HepG2 (cell line): ENCODE data around the gene CACNA1C. TPM values are rescaled to one million over a fixed set of nuclear protein-coding genes. Genes with fewer than 3 reads are reported as not detected.

Source experiments
- FIP1L1 ChIP-seq: fragments of 200-400 bp; formaldehyde crosslinking; IDR thresholded peaks from 2 replicates; pipeline ENCODE4 v1.6.1; 2018; ENCODE audit warnings: low read depth, mild to moderate bottlenecking, low read length, moderate library complexity, borderline replicate concordance; ENCODE audit not compliant: insufficient read depth
- ONECUT2 ChIP-seq: sonication (generic); formaldehyde crosslinking; IDR thresholded peaks from 2 replicates; pipeline ENCODE4 v1.4.0; 2020; ENCODE audit warnings: missing genetic modification reagents
- polyA plus RNA-seq, 8 experiments: library from polyadenylated mRNA; depleted of rRNA in 3 of 8; stranded (reverse) in 7 of 8; unstranded in 1 of 8; fragments of >200 nt; fragmentation: Illumina TruSeq in 4 of 8; extraction: Trizol in 4 of 8; gene quantifications; 2 replicates each; pipeline versions ENCODE4 v1.2.1 to v1.2.3, GENCODE V29; 2011 to 2016; ENCODE audit warnings: low read depth in 4 of 8, missing spikeins in 1 of 8, mixed read lengths in 1 of 8; ENCODE audit not compliant: insufficient read depth in 1 of 8
- total RNA-seq, 5 experiments: library from RNA; depleted of rRNA; stranded (reverse); fragments of >200 nt; fragmentation: Illumina TruSeq; extraction: Trizol; gene quantifications; 2 replicates each; pipeline ENCODE4 v1.2.3, GENCODE V29; 2016; ENCODE audit warnings: low read depth in 1 of 5
- TF ChIP-seq, protein P1 (sequence below): sonication (generic); formaldehyde crosslinking; IDR thresholded peaks from 2 replicates; pipeline ENCODE4 v1.8.1; 2022; ENCODE audit warnings: low read depth, mild to moderate bottlenecking, missing genetic modification reagents
- TF ChIP-seq, protein P2 (sequence below): sonication (generic); formaldehyde crosslinking; IDR thresholded peaks from 2 replicates; pipeline ENCODE4 v1.5.0; 2020; ENCODE audit warnings: missing genetic modification reagents
- TF ChIP-seq, protein P3 (sequence below), 2 experiments: sonication (generic) in 1 of 2; formaldehyde crosslinking in 1 of 2; IDR thresholded peaks; 2 replicates each; pipeline versions ENCODE4 v1.6.1 to v1.9.0; 2014 to 2022; ENCODE audit warnings: antibody characterized with exemption in 1 of 2, borderline replicate concordance in 1 of 2, inconsistent platforms in 1 of 2, low read depth in 1 of 2, missing genetic modification reagents in 1 of 2
- TF ChIP-seq, protein P4 (sequence below): IDR thresholded peaks from 2 replicates; pipeline ENCODE4 v1.6.1; 2016; ENCODE audit warnings: mild to moderate bottlenecking
- TF ChIP-seq, protein P5 (sequence below): sonication (generic); formaldehyde crosslinking; IDR thresholded peaks from 2 replicates; pipeline ENCODE4 v1.5.1; 2020; ENCODE audit warnings: missing genetic modification reagents, mild to moderate bottlenecking, borderline replicate concordance
- TF ChIP-seq, protein P6 (sequence below): sonication (generic); formaldehyde crosslinking; IDR thresholded peaks from 2 replicates; pipeline ENCODE4 v1.8.1; 2023; ENCODE audit warnings: missing genetic modification reagents, mild to moderate bottlenecking, borderline replicate concordance

Gene CACNA1C
- total and polyA plus RNA-seq, 2 of the 13 experiments (the other 11 are each of a cell fraction or from before 2014, with no cell fraction given) = not detected

DNA sequence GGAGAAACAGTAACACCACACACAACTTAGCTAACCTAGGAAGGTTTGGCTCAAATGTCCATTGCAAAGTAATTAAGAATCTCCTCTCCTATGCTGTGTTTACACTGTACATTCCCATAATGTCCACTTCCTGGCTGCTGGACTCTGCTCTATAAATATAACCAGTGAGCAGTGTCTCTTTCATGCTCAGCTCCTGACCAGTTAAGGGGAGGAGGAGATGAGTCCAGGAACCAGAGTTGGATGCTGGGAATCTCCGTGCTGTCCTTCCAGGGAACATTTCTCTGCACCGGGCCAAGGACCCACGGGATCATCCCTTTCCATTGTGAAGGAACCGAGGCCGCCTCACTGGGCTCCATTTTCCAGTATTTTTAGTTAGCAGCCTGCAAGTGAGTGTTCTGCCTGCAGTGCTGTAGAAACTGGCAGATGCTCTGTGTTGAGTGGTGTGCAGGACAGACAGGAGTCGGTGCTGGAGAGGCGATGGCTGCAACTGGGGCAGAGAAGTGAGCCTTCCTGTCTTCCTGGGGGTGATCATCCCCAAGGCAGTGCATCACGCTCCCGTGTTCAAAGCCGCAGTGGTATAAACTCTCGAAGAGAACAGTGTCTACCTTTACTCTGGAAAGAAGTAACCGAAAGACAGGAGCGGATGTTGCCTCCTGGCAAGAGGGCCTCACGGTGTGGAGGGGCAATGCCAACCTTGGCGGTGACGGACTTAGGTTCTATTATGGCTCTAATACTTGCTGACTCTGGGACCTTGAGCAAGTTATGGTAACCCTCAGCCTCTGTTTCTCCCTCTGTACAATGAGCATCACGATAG is 195.5 kb downstream of the CACNA1C start (continued):
- TF ChIP-seq, protein P1, sequence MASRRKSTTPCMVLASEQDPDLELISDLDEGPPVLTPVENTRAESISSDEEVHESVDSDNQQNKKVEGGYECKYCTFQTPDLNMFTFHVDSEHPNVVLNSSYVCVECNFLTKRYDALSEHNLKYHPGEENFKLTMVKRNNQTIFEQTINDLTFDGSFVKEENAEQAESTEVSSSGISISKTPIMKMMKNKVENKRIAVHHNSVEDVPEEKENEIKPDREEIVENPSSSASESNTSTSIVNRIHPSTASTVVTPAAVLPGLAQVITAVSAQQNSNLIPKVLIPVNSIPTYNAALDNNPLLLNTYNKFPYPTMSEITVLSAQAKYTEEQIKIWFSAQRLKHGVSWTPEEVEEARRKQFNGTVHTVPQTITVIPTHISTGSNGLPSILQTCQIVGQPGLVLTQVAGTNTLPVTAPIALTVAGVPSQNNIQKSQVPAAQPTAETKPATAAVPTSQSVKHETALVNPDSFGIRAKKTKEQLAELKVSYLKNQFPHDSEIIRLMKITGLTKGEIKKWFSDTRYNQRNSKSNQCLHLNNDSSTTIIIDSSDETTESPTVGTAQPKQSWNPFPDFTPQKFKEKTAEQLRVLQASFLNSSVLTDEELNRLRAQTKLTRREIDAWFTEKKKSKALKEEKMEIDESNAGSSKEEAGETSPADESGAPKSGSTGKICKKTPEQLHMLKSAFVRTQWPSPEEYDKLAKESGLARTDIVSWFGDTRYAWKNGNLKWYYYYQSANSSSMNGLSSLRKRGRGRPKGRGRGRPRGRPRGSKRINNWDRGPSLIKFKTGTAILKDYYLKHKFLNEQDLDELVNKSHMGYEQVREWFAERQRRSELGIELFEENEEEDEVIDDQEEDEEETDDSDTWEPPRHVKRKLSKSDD (CRISPR knock-in tag) = peak; percentile 62; the same call in 1 of the 2 replicates
- TF ChIP-seq, protein P2, sequence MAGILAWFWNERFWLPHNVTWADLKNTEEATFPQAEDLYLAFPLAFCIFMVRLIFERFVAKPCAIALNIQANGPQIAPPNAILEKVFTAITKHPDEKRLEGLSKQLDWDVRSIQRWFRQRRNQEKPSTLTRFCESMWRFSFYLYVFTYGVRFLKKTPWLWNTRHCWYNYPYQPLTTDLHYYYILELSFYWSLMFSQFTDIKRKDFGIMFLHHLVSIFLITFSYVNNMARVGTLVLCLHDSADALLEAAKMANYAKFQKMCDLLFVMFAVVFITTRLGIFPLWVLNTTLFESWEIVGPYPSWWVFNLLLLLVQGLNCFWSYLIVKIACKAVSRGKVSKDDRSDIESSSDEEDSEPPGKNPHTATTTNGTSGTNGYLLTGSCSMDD (CRISPR knock-in tag) = no peak
- TF ChIP-seq FIP1L1 (no peak), ONECUT2 (no peak)
- TF ChIP-seq, protein P3, sequence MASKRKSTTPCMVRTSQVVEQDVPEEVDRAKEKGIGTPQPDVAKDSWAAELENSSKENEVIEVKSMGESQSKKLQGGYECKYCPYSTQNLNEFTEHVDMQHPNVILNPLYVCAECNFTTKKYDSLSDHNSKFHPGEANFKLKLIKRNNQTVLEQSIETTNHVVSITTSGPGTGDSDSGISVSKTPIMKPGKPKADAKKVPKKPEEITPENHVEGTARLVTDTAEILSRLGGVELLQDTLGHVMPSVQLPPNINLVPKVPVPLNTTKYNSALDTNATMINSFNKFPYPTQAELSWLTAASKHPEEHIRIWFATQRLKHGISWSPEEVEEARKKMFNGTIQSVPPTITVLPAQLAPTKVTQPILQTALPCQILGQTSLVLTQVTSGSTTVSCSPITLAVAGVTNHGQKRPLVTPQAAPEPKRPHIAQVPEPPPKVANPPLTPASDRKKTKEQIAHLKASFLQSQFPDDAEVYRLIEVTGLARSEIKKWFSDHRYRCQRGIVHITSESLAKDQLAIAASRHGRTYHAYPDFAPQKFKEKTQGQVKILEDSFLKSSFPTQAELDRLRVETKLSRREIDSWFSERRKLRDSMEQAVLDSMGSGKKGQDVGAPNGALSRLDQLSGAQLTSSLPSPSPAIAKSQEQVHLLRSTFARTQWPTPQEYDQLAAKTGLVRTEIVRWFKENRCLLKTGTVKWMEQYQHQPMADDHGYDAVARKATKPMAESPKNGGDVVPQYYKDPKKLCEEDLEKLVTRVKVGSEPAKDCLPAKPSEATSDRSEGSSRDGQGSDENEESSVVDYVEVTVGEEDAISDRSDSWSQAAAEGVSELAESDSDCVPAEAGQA (IDR thresholded peaks at IDR 0.05; ENCODE audit: low read depth) = 0 out of 2 replicates have a peak, but pooled peaks have one; percentile 27
- TF ChIP-seq, protein P3 (CRISPR knock-in tag; IDR thresholded peaks at IDR 0.05; ENCODE audit: borderline replicate concordance) = no peak
- TF ChIP-seq, protein P4, sequence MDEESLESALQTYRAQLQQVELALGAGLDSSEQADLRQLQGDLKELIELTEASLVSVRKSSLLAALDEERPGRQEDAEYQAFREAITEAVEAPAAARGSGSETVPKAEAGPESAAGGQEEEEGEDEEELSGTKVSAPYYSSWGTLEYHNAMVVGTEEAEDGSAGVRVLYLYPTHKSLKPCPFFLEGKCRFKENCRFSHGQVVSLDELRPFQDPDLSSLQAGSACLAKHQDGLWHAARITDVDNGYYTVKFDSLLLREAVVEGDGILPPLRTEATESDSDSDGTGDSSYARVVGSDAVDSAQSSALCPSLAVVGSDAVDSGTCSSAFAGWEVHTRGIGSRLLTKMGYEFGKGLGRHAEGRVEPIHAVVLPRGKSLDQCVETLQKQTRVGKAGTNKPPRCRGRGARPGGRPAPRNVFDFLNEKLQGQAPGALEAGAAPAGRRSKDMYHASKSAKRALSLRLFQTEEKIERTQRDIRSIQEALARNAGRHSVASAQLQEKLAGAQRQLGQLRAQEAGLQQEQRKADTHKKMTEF (CRISPR knock-in tag) = peak; percentile 77
- TF ChIP-seq, protein P5, sequence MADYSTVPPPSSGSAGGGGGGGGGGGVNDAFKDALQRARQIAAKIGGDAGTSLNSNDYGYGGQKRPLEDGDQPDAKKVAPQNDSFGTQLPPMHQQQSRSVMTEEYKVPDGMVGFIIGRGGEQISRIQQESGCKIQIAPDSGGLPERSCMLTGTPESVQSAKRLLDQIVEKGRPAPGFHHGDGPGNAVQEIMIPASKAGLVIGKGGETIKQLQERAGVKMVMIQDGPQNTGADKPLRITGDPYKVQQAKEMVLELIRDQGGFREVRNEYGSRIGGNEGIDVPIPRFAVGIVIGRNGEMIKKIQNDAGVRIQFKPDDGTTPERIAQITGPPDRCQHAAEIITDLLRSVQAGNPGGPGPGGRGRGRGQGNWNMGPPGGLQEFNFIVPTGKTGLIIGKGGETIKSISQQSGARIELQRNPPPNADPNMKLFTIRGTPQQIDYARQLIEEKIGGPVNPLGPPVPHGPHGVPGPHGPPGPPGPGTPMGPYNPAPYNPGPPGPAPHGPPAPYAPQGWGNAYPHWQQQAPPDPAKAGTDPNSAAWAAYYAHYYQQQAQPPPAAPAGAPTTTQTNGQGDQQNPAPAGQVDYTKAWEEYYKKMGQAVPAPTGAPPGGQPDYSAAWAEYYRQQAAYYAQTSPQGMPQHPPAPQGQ (CRISPR knock-in tag) = no peak
- TF ChIP-seq, protein P6, sequence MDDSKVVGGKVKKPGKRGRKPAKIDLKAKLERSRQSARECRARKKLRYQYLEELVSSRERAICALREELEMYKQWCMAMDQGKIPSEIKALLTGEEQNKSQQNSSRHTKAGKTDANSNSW = no peak
